ENCODE results near the gene CHURC1.

GRCh38 chr14:64948612-64949210, 34.5 kb downstream of the CHURC1 start:
- TF ChIP-seq POLR2A (IDR thresholded peaks at IDR 0.05) = no peak
- TF ChIP-seq CTCF (IDR thresholded peaks at IDR 0.05) = no peak
